ENCODE measurements around the gene RFX3.

Gene RFX3

GRCh38 chr9:3401221-3401954 is 124.4 kb downstream of the RFX3 start:
- no peak for DNase-seq (ENCODE audit: low read depth)
- H3K4me3 ChIP-seq (ENCODE audit: low read depth, low read length), result no peak overlapping the region
- TF ChIP-seq, protein P1, sequence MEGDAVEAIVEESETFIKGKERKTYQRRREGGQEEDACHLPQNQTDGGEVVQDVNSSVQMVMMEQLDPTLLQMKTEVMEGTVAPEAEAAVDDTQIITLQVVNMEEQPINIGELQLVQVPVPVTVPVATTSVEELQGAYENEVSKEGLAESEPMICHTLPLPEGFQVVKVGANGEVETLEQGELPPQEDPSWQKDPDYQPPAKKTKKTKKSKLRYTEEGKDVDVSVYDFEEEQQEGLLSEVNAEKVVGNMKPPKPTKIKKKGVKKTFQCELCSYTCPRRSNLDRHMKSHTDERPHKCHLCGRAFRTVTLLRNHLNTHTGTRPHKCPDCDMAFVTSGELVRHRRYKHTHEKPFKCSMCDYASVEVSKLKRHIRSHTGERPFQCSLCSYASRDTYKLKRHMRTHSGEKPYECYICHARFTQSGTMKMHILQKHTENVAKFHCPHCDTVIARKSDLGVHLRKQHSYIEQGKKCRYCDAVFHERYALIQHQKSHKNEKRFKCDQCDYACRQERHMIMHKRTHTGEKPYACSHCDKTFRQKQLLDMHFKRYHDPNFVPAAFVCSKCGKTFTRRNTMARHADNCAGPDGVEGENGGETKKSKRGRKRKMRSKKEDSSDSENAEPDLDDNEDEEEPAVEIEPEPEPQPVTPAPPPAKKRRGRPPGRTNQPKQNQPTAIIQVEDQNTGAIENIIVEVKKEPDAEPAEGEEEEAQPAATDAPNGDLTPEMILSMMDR (IDR thresholded peaks at IDR 0.05; ENCODE audit: insufficient read depth, low read depth, low read length, missing control alignments), result no peak

GRCh38 chr9:3398232-3398648 is 127.6 kb downstream of the RFX3 start:
- TF ChIP-seq, protein P1 (IDR thresholded peaks at IDR 0.05; ENCODE audit: insufficient read depth, low read depth, low read length, missing control alignments), result no peak
- H3K4me3 ChIP-seq (ENCODE audit: low read depth, low read length), result 0 out of 2 replicates have a peak overlapping the region, but pooled peaks have one; percentile 6
- DNase-seq (ENCODE audit: low read depth), result peak; percentile 39

- peak; percentile 3 for DNase-seq (ENCODE audit: low read depth)
Measured at GRCh38 chr9:3397766-3398165, 128.0 kb downstream of the RFX3 start.

GRCh38 chr9:3391414-3391813 is 134.4 kb downstream of the RFX3 start:
- TF ChIP-seq, protein P1 (IDR thresholded peaks at IDR 0.05; ENCODE audit: insufficient read depth, low read depth, low read length, missing control alignments), result no peak
- no peak for DNase-seq (ENCODE audit: low read depth)
- no peak overlapping the region for H3K4me3 ChIP-seq (ENCODE audit: low read depth, low read length)

More at GRCh38 chr9:3397766-3398165, 128.0 kb downstream of the RFX3 start:
- H3K4me3 ChIP-seq (ENCODE audit: low read depth, low read length), result 0 out of 2 replicates have a peak overlapping the region, but pooled peaks have one; percentile 6
- TF ChIP-seq, protein P1 (IDR thresholded peaks at IDR 0.05; ENCODE audit: insufficient read depth, low read depth, low read length, missing control alignments), result no peak

DNA sequence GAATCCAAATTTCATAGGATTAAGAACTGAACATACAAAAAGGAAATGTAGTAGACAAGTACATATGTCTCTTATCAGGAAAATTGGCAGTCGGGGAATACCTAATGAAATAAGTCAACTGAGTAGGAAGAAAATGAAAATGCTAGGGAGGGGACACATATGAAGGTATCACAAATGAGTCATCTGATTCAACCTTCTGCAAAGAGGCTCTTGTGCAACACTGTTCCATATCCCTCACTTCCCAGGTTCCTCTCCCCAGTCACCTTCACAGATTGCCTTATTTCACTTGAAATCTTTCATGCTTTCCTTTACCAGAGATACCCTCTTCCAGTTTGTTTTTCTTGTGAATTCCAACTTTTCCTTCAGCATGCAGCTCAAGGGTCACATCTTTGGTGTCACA is 139.0 kb downstream of the RFX3 start:
- no peak overlapping the region for H3K4me3 ChIP-seq (ENCODE audit: low read depth, low read length)
- TF ChIP-seq, protein P1 (IDR thresholded peaks at IDR 0.05; ENCODE audit: insufficient read depth, low read depth, low read length, missing control alignments), result no peak
- DNase-seq (ENCODE audit: low read depth), result peak; percentile 21

DNA sequence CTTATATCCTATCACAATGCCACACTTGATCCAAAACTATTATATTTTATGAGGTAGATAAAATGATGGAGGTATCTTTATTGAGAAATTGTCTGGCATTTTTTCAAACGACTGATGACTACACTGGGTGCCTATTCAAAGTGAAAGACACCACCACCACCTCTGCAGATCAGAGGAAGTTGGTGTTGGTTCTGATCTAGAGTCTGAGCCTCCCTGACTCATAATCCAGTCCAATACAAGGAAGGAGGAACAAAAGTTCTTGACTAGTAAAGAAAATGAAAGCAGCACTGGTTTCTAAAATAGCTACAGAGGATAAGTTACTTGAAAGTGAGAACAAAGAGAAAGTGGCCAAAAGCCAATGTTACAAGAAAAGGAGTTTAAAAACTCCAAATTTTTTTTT is 139.9 kb downstream of the RFX3 start:
- TF ChIP-seq, protein P1 (IDR thresholded peaks at IDR 0.05; ENCODE audit: insufficient read depth, low read depth, low read length, missing control alignments), result no peak
- no peak overlapping the region for H3K4me3 ChIP-seq (ENCODE audit: low read depth, low read length)
- peak; percentile 85 for DNase-seq (ENCODE audit: low read depth)

- no peak for DNase-seq (ENCODE audit: low read depth)
- TF ChIP-seq, protein P1 (IDR thresholded peaks at IDR 0.05; ENCODE audit: insufficient read depth, low read depth, low read length, missing control alignments), result no peak
- H3K4me3 ChIP-seq (ENCODE audit: low read depth, low read length), result no peak overlapping the region
Measured at GRCh38 chr9:3371842-3372241, 154.0 kb downstream of the RFX3 start.
